Mesenchymal stem cell (in vitro differentiated cells and primary cell): ENCODE results near the gene ITIH3.

Source experiments
- DNase-seq: peaks from one replicate; pipeline ENCODE4 v3.0.0-alpha.2; 2013
- H2AFZ ChIP-seq: one replicate; pipeline ENCODE4 v1.6.1; 2013; ENCODE audit warnings: low read depth, mild to moderate bottlenecking, control low read depth, inconsistent platforms, low read length, moderate library complexity
- H2AK5ac ChIP-seq: 2 replicates; pipeline ENCODE4 v1.6.1; 2013; ENCODE audit warnings: low read length, moderate library complexity, mild to moderate bottlenecking, inconsistent platforms; ENCODE audit not compliant: severe bottlenecking
- H2BK120ac ChIP-seq: one replicate; pipeline ENCODE4 v1.6.1; 2013; ENCODE audit warnings: low read depth, mild to moderate bottlenecking, inconsistent platforms, low read length, moderate library complexity
- H2BK12ac ChIP-seq, 2 experiments: one replicate each; pipeline ENCODE4 v1.6.1; 2013; ENCODE audit warnings: inconsistent platforms in 2 of 2, low read length in 2 of 2, mild to moderate bottlenecking in 2 of 2, moderate library complexity in 2 of 2, control low read depth in 1 of 2
- H2BK15ac ChIP-seq: one replicate; pipeline ENCODE4 v1.6.1; 2013; ENCODE audit warnings: mild to moderate bottlenecking, low read depth, inconsistent platforms; ENCODE audit not compliant: poor library complexity, severe bottlenecking
- H2BK5ac ChIP-seq: 2 replicates; pipeline ENCODE4 v1.6.1; 2013; ENCODE audit warnings: low read depth, mild to moderate bottlenecking, low read length, control low read depth, inconsistent platforms; ENCODE audit not compliant: poor library complexity, severe bottlenecking
- H3K14ac ChIP-seq, 2 experiments: one replicate each; pipeline ENCODE4 v1.6.1; 2013; ENCODE audit warnings: inconsistent platforms in 2 of 2, low read length in 2 of 2, control low read depth in 1 of 2, mild to moderate bottlenecking in 1 of 2, moderate library complexity in 1 of 2
- H3K18ac ChIP-seq, 2 experiments: one replicate each; pipeline ENCODE4 v1.6.1; 2013; ENCODE audit warnings: inconsistent platforms in 2 of 2, low read length in 2 of 2, control low read depth in 1 of 2, low read depth in 1 of 2, mild to moderate bottlenecking in 1 of 2
- H3K23ac ChIP-seq, 2 experiments: one replicate each; pipeline ENCODE4 v1.6.1; 2013; ENCODE audit warnings: inconsistent platforms in 2 of 2, low read length in 2 of 2, mild to moderate bottlenecking in 2 of 2, moderate library complexity in 2 of 2, control low read depth in 1 of 2
- H3K27ac ChIP-seq: 2 replicates; pipeline ENCODE4 v1.5.1; 2013; ENCODE audit warnings: mild to moderate bottlenecking, moderate library complexity, low read length, control low read depth, inconsistent platforms; ENCODE audit not compliant: poor library complexity, severe bottlenecking
- H3K27me3 ChIP-seq, 2 experiments: 2 replicates each; pipeline versions ENCODE4 v1.6.1 to v1.7.0; 2013; ENCODE audit warnings: low read length in 2 of 2, mild to moderate bottlenecking in 2 of 2, moderate library complexity in 2 of 2, control low read depth in 1 of 2, inconsistent platforms in 1 of 2; ENCODE audit not compliant: control insufficient read depth in 1 of 2, insufficient read depth in 1 of 2
- H3K36me3 ChIP-seq, 2 experiments: 2 replicates each; pipeline versions ENCODE4 v1.6.1 to v1.7.0; 2013; ENCODE audit warnings: low read length in 2 of 2, control low read depth in 1 of 2, inconsistent platforms in 1 of 2, low read depth in 1 of 2, mild to moderate bottlenecking in 1 of 2; ENCODE audit not compliant: insufficient read depth in 2 of 2, control insufficient read depth in 1 of 2
- H3K4ac ChIP-seq, 2 experiments: one replicate each; pipeline ENCODE4 v1.6.1; 2013; ENCODE audit warnings: inconsistent platforms in 2 of 2, low read length in 2 of 2, mild to moderate bottlenecking in 2 of 2, moderate library complexity in 2 of 2, control low read depth in 1 of 2, low read depth in 1 of 2
- H3K4me1 ChIP-seq: 2 replicates; pipeline ENCODE4 v1.6.1; 2013; ENCODE audit warnings: low read depth, low read length, control low read depth; ENCODE audit not compliant: control insufficient read depth, insufficient read depth
- H3K4me2 ChIP-seq: 2 replicates; pipeline ENCODE4 v1.6.1; 2013; ENCODE audit warnings: low read length, mild to moderate bottlenecking, inconsistent platforms; ENCODE audit not compliant: poor library complexity, severe bottlenecking
- H3K4me3 ChIP-seq, 2 experiments: 2 replicates each; pipeline versions ENCODE4 v1.5.1 to v1.7.0; 2013; ENCODE audit warnings: low read length in 2 of 2, mild to moderate bottlenecking in 2 of 2, control low read depth in 1 of 2, low read depth in 1 of 2; ENCODE audit not compliant: insufficient read depth in 1 of 2
- H3K79me1 ChIP-seq: replicated peaks from 2 replicates; pipeline ENCODE4 v1.6.1; 2013; ENCODE audit warnings: mild to moderate bottlenecking, control low read depth, low read length, inconsistent platforms; ENCODE audit not compliant: poor library complexity, severe bottlenecking
- H3K9ac ChIP-seq: 2 replicates; pipeline ENCODE4 v1.7.0; 2013; ENCODE audit warnings: mild to moderate bottlenecking, low read length, moderate library complexity
- H3K9me3 ChIP-seq: 2 replicates; pipeline ENCODE4 v1.7.0; 2013; ENCODE audit warnings: mild to moderate bottlenecking, low read length; ENCODE audit not compliant: control insufficient read depth
- H4K8ac ChIP-seq: one replicate; pipeline ENCODE4 v1.6.1; 2013; ENCODE audit warnings: inconsistent platforms, mild to moderate bottlenecking, low read length, moderate library complexity
- H4K91ac ChIP-seq: one replicate; pipeline ENCODE4 v1.6.1; 2013; ENCODE audit warnings: mild to moderate bottlenecking, low read length, inconsistent platforms
- WGBS: methylation state at CpG from one replicate; pipeline ENCODE4 v1.1.7; 2013; ENCODE audit warnings: mixed read lengths; 5-methylcytosine and 5-hydroxymethylcytosine counted together

Gene ITIH3

DNA sequence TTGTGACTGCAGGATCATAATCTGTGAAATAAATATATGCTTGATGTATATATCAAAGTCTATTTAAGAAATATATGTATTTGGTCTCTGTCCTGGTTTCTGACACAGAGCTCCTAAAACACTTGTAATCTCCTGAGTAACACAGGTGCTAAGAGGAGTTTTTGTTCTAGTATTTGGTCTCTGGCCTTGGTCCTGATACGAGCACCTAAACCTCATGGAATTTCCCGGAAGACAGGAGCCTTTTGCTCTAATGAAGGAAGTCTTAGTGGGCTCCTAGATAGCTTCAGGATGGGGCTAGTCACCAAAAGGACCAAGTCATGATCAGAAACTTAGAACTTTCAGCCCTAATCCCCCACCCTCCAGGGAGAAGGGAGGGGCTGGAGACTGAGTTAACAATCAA is 59.4 kb downstream of the ITIH3 start:
- H3K36me3 ChIP-seq, result peaks cover 28 to 32% of the 10 kb centered on the region in 2 experiments
- no peak overlapping the region for H3K18ac ChIP-seq
- H2BK5ac ChIP-seq, result no peak overlapping the region
- H3K27me3 ChIP-seq, result no peaks in the 10 kb centered on the region
- no peak overlapping the region for H2BK15ac ChIP-seq
- H3K9ac ChIP-seq, result no peak overlapping the region
- no peak overlapping the region for H2BK120ac ChIP-seq
- H3K4me2 ChIP-seq, result no peak overlapping the region
- no peak overlapping the region for H3K27ac ChIP-seq
- no peak overlapping the region for H2AFZ ChIP-seq
- H3K4me1 ChIP-seq, result peaks cover 1% of the 10 kb centered on the region
- 100% methylated on average over 1 of the region's 2 CpGs for WGBS
- no peak for DNase-seq
- H3K79me1 ChIP-seq, result peaks cover 14% of the 10 kb centered on the region
- no peak overlapping the region for H2BK12ac ChIP-seq
- no peak overlapping the region for H3K14ac ChIP-seq
- H3K4me3 ChIP-seq, result no peak overlapping the region
- H4K91ac ChIP-seq, result no peak overlapping the region
- H3K23ac ChIP-seq, result no peak overlapping the region
- no peaks in the 10 kb centered on the region for H3K9me3 ChIP-seq
- H3K4ac ChIP-seq, result no peak overlapping the region
- H2AK5ac ChIP-seq, result no peak overlapping the region
- no peak overlapping the region for H4K8ac ChIP-seq

DNA sequence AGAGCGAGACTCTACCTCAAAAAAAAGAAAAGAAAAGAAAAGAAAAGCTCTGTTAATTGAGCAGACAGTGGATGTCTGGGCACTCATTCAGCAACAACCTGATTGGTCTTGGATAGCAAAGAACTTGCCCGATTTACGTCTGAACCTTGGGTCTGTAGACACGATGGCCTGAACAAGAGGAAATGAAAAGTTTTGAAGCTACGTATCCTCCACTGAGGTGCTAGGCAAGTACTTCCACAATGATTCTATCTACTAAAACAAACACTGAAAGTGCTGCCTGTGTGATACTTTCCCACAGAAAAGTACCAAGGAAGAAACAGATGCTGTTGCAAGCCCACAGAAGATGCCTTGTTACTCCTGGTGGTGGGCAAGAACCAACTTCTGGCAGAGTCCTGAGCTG is 62.1 kb downstream of the ITIH3 start:
- Histone ChIP-seq H4K8ac (no peak overlapping the region), H3K14ac (no peak overlapping the region), H3K9me3 (no peaks in the 10 kb centered on the region), H3K27ac (no peak overlapping the region), H3K9ac (no peak overlapping the region), H3K79me1 (peaks cover 17% of the 10 kb centered on the region), H3K4me1 (peaks cover 11% of the 10 kb centered on the region), H2BK15ac (no peak overlapping the region), H3K27me3 (no peaks in the 10 kb centered on the region), H2BK5ac (no peak overlapping the region), H3K4ac (no peak overlapping the region), H4K91ac (no peak overlapping the region), H3K23ac (no peak overlapping the region), H2BK12ac (no peak overlapping the region), H3K36me3 (peaks cover 15 to 18% of the 10 kb centered on the region in 2 experiments), H3K18ac (no peak overlapping the region), H2BK120ac (no peak overlapping the region), H3K4me3 (no peak overlapping the region), H3K4me2 (no peak overlapping the region), H2AK5ac (no peak overlapping the region), H2AFZ (no peak overlapping the region)
- WGBS, result over 99% methylated on average over 5 of the region's 5 CpGs
- no peak for DNase-seq

DNA sequence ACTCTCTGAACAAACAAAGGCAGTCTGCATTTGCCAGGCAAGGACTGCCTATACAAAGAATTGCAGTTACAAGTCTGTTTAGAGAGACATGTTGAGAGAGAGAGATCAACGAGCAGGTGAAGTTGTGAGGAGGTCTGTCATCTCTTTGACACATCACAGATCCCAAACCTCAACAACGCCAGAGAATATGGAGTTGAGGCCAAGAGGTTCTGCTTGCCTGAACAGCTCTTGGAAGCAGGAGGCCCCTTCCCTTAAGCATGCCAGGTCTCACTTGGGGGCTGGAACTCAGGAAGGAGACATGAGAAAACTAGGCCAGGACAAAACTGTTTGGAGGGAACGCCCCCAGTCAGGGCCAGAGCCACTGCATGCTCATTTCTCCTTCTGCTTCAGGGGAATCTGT is 62.5 kb downstream of the ITIH3 start:
- Histone ChIP-seq H3K18ac (no peak overlapping the region), H3K27me3 (no peaks in the 10 kb centered on the region), H3K4ac (no peak overlapping the region), H2BK12ac (no peak overlapping the region), H4K91ac (no peak overlapping the region), H3K4me1 (peaks cover 11% of the 10 kb centered on the region), H3K14ac (no peak overlapping the region), H2BK15ac (no peak overlapping the region), H3K79me1 (peaks cover 18% of the 10 kb centered on the region), H3K4me3 (no peak overlapping the region), H3K36me3 (peaks cover 10 to 17% of the 10 kb centered on the region in 2 experiments), H4K8ac (no peak overlapping the region), H2AK5ac (no peak overlapping the region), H3K9ac (no peak overlapping the region), H2BK120ac (no peak overlapping the region), H3K4me2 (no peak overlapping the region), H2AFZ (no peak overlapping the region), H3K27ac (no peak overlapping the region), H2BK5ac (no peak overlapping the region), H3K23ac (no peak overlapping the region), H3K9me3 (no peaks in the 10 kb centered on the region)
- 95% methylated on average over 2 of the region's 3 CpGs for WGBS
- no peak for DNase-seq

DNA sequence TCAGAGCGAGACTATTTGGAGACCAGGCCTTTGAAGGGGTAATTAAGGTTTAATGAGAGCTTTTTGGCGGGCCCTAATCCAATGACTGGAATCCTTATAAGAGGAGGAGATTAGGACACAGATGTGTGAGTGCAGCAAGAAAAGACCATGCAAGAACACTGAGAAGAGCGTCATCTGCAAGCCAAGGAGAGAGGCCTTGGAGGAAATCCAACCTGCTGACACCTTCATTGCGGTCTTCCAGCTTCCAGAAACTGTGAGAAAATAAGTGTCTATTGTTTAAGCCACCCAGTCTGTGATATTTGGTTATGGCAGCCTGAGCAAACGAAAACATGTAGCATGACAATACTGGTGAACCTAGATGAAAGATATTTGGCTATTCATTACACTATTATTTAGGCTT is 63.3 kb downstream of the ITIH3 start:
- no peak for DNase-seq
- Histone ChIP-seq H3K27me3 (no peaks in the 10 kb centered on the region), H2BK120ac (no peak overlapping the region), H4K8ac (no peak overlapping the region), H3K14ac (no peak overlapping the region), H3K18ac (no peak overlapping the region), H3K79me1 (peaks cover 20% of the 10 kb centered on the region), H3K4me3 (no peak overlapping the region), H3K36me3 (peaks cover 4 to 14% of the 10 kb centered on the region in 2 experiments), H4K91ac (no peak overlapping the region), H3K4me2 (no peak overlapping the region), H2BK5ac (no peak overlapping the region), H2BK15ac (no peak overlapping the region), H3K4me1 (peaks cover 11% of the 10 kb centered on the region), H3K4ac (no peak overlapping the region), H3K23ac (no peak overlapping the region), H2AK5ac (no peak overlapping the region), H2AFZ (no peak overlapping the region), H3K27ac (no peak overlapping the region), H3K9me3 (no peaks in the 10 kb centered on the region), H3K9ac (no peak overlapping the region), H2BK12ac (no peak overlapping the region)
- 96% methylated on average over 4 of the region's 5 CpGs for WGBS
